GM18526 (cell line): Measurements from ENCODE around the gene IGF1R.

ENCODE experiments used
- POLR2A ChIP-seq: IDR thresholded peaks from 3 replicates; pipeline ENCODE4 v1.6.1; 2011; ENCODE audit not compliant: insufficient read length; ENCODE audit errors: extremely low read depth

Gene IGF1R

GRCh38 chr15:98803228-98804056 lies 155.1 kb downstream of the IGF1R start:
- no peak for TF ChIP-seq POLR2A

GRCh38 chr15:98804057-98804380 lies 155.7 kb downstream of the IGF1R start:
- TF ChIP-seq POLR2A = no peak

GRCh38 chr15:98805434-98806274 lies 157.3 kb downstream of the IGF1R start:
- no peak for TF ChIP-seq POLR2A

- TF ChIP-seq POLR2A = no peak
Measured at GRCh38 chr15:98806275-98806895, 158.0 kb downstream of the IGF1R start.

GRCh38 chr15:98807262-98807661 lies 158.9 kb downstream of the IGF1R start:
- no peak for TF ChIP-seq POLR2A

- no peak for TF ChIP-seq POLR2A
Measured at GRCh38 chr15:98809273-98809672, 160.9 kb downstream of the IGF1R start.

- TF ChIP-seq POLR2A = no peak
Measured at GRCh38 chr15:98812716-98813446, 164.5 kb downstream of the IGF1R start.

GRCh38 chr15:98813951-98814350 lies 165.6 kb downstream of the IGF1R start:
- no peak for TF ChIP-seq POLR2A

- no peak for TF ChIP-seq POLR2A
Measured at GRCh38 chr15:98815207-98815606, 166.9 kb downstream of the IGF1R start.

GRCh38 chr15:98817745-98818144 lies 169.4 kb downstream of the IGF1R start:
- no peak for TF ChIP-seq POLR2A

GRCh38 chr15:98823012-98823458 lies 174.7 kb downstream of the IGF1R start:
- no peak for TF ChIP-seq POLR2A

- TF ChIP-seq POLR2A = no peak
Measured at GRCh38 chr15:98823616-98824015, 175.3 kb downstream of the IGF1R start.

- no peak for TF ChIP-seq POLR2A
Measured at GRCh38 chr15:98824595-98824994, 176.3 kb downstream of the IGF1R start.

- no peak for TF ChIP-seq POLR2A
Measured at GRCh38 chr15:98826658-98827057, 178.3 kb downstream of the IGF1R start.

GRCh38 chr15:98827217-98827616 lies 178.9 kb downstream of the IGF1R start:
- TF ChIP-seq POLR2A = no peak

- TF ChIP-seq POLR2A = no peak
Measured at GRCh38 chr15:98830034-98830634, 181.8 kb downstream of the IGF1R start.
